Choroid plexus epithelial cell (primary cell): ENCODE measurements around the gene IRX6.

ENCODE experiments used
- DNase-seq: peaks from one replicate; pipeline ENCODE4 v3.0.0-alpha.2; 2010; ENCODE audit warnings: low read depth
- H3K4me3 ChIP-seq: 2 replicates; pipeline ENCODE4 v1.5.1; 2011; ENCODE audit warnings: low read depth, mild to moderate bottlenecking, control low read depth, low read length, moderate library complexity
- CTCF ChIP-seq: conservative IDR thresholded peaks from 2 replicates; pipeline ENCODE4 v1.5.1; 2011; ENCODE audit warnings: low read depth, mild to moderate bottlenecking, control low read depth, inconsistent platforms, low read length, moderate library complexity

IRX6 gene

DNA sequence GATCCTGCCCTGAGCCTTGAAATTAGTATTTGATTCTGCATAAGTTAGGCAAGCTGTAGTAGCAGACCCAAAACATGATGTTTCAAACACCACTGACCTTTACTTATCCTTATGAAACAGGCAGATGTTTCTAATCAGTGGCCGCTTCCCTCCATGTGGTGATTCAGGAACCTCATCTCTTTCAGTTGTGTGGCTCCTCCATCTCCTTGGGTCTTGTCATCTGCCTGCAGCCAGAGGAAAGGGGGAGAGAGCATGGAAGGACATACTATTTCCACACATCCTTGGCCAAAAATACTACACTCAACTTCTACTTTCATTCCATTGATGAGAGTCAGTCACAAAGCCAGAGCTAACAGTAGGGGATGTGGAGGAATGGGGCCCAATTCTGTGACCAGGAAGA, 41.6 kb upstream of the IRX6 start:
- TF ChIP-seq CTCF = no peak
- H3K4me3 ChIP-seq = no peak overlapping the region
- DNase-seq = no peak

DNA sequence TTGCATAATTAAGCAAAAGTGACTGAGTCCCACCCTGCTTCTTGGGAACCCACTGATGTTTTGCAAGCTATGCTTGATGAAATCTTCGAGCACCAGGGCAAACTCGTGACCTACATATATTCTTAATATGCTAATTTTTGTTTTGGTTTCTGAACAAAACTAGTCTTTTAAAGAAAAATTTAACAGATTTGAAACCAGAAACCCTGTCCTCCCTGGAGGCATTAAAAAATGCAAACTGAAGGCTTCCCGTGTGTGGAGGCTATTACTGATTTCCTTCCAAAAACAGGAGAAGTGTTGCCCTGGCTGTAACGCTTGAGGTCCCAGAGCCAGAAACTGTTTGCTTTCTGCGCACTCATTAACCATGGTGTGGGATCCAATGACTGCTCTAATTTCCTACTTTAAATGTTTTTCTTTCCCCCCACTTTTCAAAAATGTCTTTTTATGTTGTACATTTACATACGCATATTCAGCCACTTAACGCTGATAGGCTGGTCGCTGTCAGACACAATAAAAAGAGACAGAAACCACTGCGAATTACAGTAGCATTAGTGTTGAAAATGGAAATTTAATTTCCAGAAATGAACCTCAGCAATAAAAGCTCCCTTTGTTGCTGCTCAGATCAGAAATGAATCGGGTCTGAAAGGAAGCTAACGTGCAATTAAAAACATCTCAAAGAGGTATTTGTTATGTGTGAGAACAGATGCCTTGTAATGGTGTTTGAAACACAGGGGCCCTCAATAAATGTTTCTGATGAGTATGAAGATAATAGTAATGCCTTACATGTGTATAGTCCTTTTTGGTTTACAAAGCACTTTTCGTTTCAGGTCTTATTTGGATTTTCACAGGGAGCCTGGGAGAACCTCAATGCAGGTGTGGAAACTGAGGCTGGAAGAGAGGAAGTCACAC, 39.9 kb upstream of the IRX6 start:
- H3K4me3 ChIP-seq = no peak overlapping the region
- no peak for DNase-seq
- no peak for TF ChIP-seq CTCF

GRCh38 chr16:55284718-55285099, 39.3 kb upstream of the IRX6 start:
- TF ChIP-seq CTCF = no peak
- no peak overlapping the region for H3K4me3 ChIP-seq
- DNase-seq = no peak

DNA sequence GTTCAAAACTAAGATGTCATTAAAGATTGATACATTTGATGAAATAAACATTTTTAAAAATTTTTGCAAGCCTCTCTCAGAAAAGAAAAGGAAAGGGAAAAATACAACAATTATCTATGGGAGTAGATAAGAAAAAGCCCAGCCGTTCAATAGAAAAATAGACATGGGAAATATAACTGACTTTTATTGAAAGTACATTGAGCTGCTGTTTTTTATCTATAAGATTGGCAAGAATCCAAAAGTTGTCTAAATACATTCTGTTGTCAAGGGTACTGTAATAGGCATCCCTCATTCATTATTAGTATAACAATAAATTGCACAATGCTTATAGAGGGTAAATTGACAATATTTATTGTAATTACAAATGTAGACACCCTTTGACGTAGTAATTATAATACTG, 38.4 kb upstream of the IRX6 start:
- TF ChIP-seq CTCF = no peak
- no peak overlapping the region for H3K4me3 ChIP-seq
- DNase-seq = no peak

DNA sequence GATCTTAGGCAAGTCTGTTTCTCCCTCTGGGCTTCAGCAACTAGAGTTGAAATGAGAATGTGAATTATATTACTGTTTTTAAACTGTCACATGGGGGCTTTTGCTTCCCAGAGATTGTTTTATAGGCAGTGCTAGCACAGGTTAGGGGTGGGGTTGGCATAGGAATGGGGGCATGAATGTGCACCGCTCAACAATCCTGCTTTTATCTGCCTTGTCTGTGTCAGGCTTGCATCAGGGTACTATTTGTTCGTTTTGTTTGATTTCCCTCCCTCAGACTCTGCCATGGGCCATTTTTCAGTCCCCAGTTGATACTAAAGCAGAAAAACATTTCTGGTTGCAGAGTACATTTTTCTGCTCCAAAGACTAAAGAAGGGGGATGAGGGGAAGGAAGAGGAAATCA, 34.6 kb upstream of the IRX6 start:
- TF ChIP-seq CTCF = no peak
- no peak for DNase-seq

GRCh38 chr16:55291847-55292246, 32.2 kb upstream of the IRX6 start:
- no peak for TF ChIP-seq CTCF
- no peak overlapping the region for H3K4me3 ChIP-seq
- no peak for DNase-seq

More for the DNA sequence above, 34.6 kb upstream of the IRX6 start:
- H3K4me3 ChIP-seq = no peak overlapping the region

DNA sequence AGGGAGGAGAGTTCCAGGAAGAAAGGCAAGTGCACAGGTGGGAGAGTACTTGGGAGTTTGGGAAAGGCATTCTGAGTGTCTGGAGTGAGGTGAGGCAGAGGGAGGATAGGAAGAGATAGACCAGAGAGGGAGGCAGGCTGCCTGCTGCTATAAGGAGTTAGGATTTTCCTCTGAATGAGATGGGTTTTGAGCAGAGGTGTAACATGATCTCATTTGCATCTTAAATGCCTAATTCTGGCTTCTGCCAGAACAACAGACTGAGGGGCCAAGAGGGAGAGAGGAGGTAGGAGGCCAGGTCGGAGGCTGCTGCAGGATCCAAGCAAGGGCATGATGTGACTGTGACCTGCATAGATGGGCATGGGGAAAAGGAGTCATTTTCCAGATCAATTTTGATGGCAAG, 31.5 kb upstream of the IRX6 start:
- no peak for DNase-seq
- TF ChIP-seq CTCF = no peak
- no peak overlapping the region for H3K4me3 ChIP-seq
